CD4-positive, alpha-beta memory T cell (primary cell): ENCODE data around the gene HMG20A. TPM values are rescaled to one million over a fixed set of nuclear protein-coding genes. Genes with fewer than 3 reads are reported as not detected.

ENCODE experiments used
- CTCF ChIA-PET: fragments of 350-600 bp; sonication (Branson Sonifier 250); formaldehyde crosslinking; loops from one replicate; lab custom pipeline; 2021; ENCODE audit warnings: inconsistent platforms; ENCODE audit not compliant: partially characterized antibody; lab: Charles Lee
- POLR2A ChIA-PET: fragments of 350-600 bp; sonication (Branson Sonifier 250); formaldehyde crosslinking; loops from one replicate; lab custom pipeline; 2021; ENCODE audit not compliant: partially characterized antibody; lab: Charles Lee
- DNase-seq, 5 donors: peaks; one replicate each; pipeline versions ENCODE4 v3.0.0 to v3.0.0-alpha.2; 2020 to 2022; ENCODE audit warnings: mixed read lengths in 1 of 5
- H3K27ac ChIP-seq: one replicate; pipeline ENCODE4 v1.7.0; 2013; ENCODE audit warnings: low read depth, low read length
- H3K27me3 ChIP-seq: 2 replicates; pipeline ENCODE4 v1.7.0; 2013; ENCODE audit warnings: mild to moderate bottlenecking, low read length, moderate library complexity; ENCODE audit not compliant: insufficient read depth
- H3K36me3 ChIP-seq: 2 replicates; pipeline ENCODE4 v1.7.0; 2013; ENCODE audit warnings: mild to moderate bottlenecking, low read length, moderate library complexity; ENCODE audit not compliant: insufficient read depth
- H3K4me1 ChIP-seq: 2 replicates; pipeline ENCODE4 v1.7.0; 2013; ENCODE audit warnings: mild to moderate bottlenecking, low read length, moderate library complexity; ENCODE audit not compliant: insufficient read depth
- H3K4me3 ChIP-seq, 2 donors: one replicate each; pipeline ENCODE4 v1.7.0; 2013; ENCODE audit warnings: low read length in 2 of 2, mild to moderate bottlenecking in 1 of 2
- H3K9me3 ChIP-seq, 2 donors: one replicate each; pipeline ENCODE4 v1.7.0; 2013; ENCODE audit warnings: low read length in 2 of 2, control low read depth in 1 of 2; ENCODE audit not compliant: control insufficient read depth in 1 of 2
- H3K27ac Mint-ChIP-seq, 7 donors: one replicate each; pipeline ENCODE4 v1.8.0; 2020 to 2021; ENCODE audit warnings: mixed read lengths in 7 of 7, mild to moderate bottlenecking in 6 of 7, inconsistent platforms in 3 of 7, moderate library complexity in 3 of 7
- H3K27me3 Mint-ChIP-seq, 2 donors: one replicate each; pipeline ENCODE4 v1.8.0; 2020 to 2021; ENCODE audit warnings: mixed read lengths in 2 of 2
- H3K36me3 Mint-ChIP-seq, 2 donors: one replicate each; pipeline ENCODE4 v1.8.0; 2020 to 2021; ENCODE audit warnings: mixed read lengths in 2 of 2, inconsistent platforms in 1 of 2, mild to moderate bottlenecking in 1 of 2
- H3K4me1 Mint-ChIP-seq, 4 donors: one replicate each; pipeline ENCODE4 v1.8.0; 2020 to 2021; ENCODE audit warnings: mixed read lengths in 4 of 4, mild to moderate bottlenecking in 1 of 4
- H3K4me3 Mint-ChIP-seq, 8 donors: one replicate each; pipeline ENCODE4 v1.8.0; 2020 to 2021; ENCODE audit warnings: mixed read lengths in 8 of 8, mild to moderate bottlenecking in 7 of 8, moderate library complexity in 6 of 8, inconsistent platforms in 3 of 8
- H3K9me3 Mint-ChIP-seq, 8 donors: one replicate each; pipeline ENCODE4 v1.8.0; 2020 to 2021; ENCODE audit warnings: mixed read lengths in 8 of 8, mild to moderate bottlenecking in 5 of 8, inconsistent platforms in 3 of 8, moderate library complexity in 1 of 8
- intact Hi-C: fragments of 100-400 bp; cut with micrococcal nuclease; formaldehyde crosslinking; loops from one replicate; pipeline ENCODE4 v1.15.1; 2023
- polyA plus RNA-seq, 2 donors: library from polyadenylated mRNA; unstranded; fragments of 300-500 nt; fragmentation: Illumina TruSeq; gene quantifications; one replicate each; pipeline ENCODE4 v1.2.3, GENCODE V29; 2021
- total RNA-seq, 2 experiments: library from RNA; stranded (reverse); gene quantifications; one replicate each; pipeline ENCODE4 v1.2.3, GENCODE V29; 2021

HMG20A gene
- total and polyA plus RNA-seq, 4 experiments from 2014 or later: 29.7 to 49.6 (median 42.1) TPM

DNA sequence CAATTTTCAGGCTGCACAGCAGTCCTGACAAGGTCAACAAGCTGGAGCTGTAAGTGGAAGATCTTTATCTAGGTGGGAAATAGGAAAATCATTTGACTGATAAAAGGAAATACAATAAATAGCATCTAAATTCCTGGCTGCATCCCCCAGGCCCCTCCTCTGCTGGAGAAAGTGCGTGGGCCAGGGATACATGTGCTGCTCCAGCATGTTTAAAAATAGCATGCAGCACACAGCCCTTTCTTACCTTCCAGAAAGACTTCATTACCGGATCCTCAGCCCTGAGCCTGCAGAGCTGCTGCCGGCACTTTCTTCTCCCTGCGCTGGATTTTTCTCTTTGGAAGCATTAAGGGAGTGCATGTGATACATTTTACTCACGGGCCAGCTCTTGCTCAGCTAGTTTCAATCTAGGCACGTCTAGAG lies 77.3 kb downstream of the HMG20A start:
- Mint-ChIP-seq H3K9me3 (peaks cover 0 to 2% (median 0%) of the 10 kb centered on the region in 8 donors), H3K4me1 (peaks cover 8 to 13% (median 9%) of the 10 kb centered on the region in 4 donors), H3K27me3 (no peaks in the 10 kb centered on the region), H3K27ac (no peak overlapping the region), H3K4me3 (no peak overlapping the region), H3K36me3 (peaks cover 0 to 9% of the 10 kb centered on the region in 2 donors)
- Histone ChIP-seq H3K4me3 (no peak overlapping the region), H3K4me1 (peaks cover 8% of the 10 kb centered on the region), H3K9me3 (no peaks in the 10 kb centered on the region), H3K36me3 (no peaks in the 10 kb centered on the region), H3K27ac (no peak overlapping the region), H3K27me3 (no peaks in the 10 kb centered on the region)
- intact Hi-C loops: loop anchor here (1.0 to 10.0 kb wide), 2 partner anchors 313 to 595 kb away; no protein-coding TSS in a partner anchor
- no peak for DNase-seq
- CTCF ChIA-PET: interaction anchor here (1.3 to 7.8 kb wide), 11 partner anchors 10 to 557 kb away, joined by 3 to 63 read pairs (median 6); no protein-coding TSS in a partner anchor
- POLR2A ChIA-PET: no interaction called here

DNA sequence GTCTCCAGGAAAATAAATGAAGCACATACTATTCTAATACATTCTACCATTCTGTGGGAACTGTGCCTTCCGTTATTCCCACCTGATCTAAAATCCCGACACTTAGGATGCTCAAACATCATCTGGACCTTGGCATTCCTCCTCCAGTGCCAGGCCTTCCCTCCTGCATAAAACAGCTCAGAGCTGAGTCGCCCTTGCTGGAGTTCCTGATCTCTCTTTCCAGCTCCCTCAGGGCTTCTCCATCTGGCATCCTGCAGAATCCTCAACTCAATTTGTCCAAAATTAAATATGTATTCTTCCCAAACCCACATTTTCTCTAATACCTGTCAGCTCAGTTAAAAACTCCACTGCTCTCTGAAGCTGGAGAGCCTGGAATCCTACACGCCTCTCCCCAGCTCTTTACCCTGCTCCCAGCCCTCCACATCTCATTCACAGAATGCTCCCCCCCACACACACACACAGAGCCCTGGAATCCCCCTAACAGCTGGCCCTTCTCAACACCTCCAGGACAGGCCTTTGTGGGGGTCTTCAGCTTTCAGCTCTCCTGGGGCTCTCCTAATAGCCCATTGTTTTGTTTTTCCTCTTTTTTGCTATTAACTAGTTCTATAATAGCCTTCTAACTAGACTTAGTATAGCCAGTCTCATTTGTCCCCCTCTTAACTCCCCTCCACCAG lies 78.5 kb downstream of the HMG20A start:
- DNase-seq: no peak
- ChIA-PET POLR2A (no interaction called here), CTCF (interaction anchor here (1.3 to 7.8 kb wide), 4 partner anchors 44 to 526 kb away, joined by 3 to 63 read pairs (median 18); no protein-coding TSS in a partner anchor)
- Histone ChIP-seq H3K36me3 (no peaks in the 10 kb centered on the region), H3K4me3 (no peak overlapping the region), H3K4me1 (no peaks in the 10 kb centered on the region), H3K27me3 (no peaks in the 10 kb centered on the region), H3K27ac (no peak overlapping the region), H3K9me3 (no peaks in the 10 kb centered on the region)
- Mint-ChIP-seq H3K27me3 (no peaks in the 10 kb centered on the region), H3K27ac (peak overlapping the region in 1 of 7 donors; percentile 12), H3K36me3 (peaks cover 0 to 9% of the 10 kb centered on the region in 2 donors), H3K9me3 (peaks cover 0 to 2% (median 0%) of the 10 kb centered on the region in 8 donors), H3K4me1 (peaks cover 0 to 3% (median 1%) of the 10 kb centered on the region in 4 donors), H3K4me3 (no peak overlapping the region)
- intact Hi-C loops: loop anchor here (10.0 kb wide), 1 partner anchor 314 kb away; no protein-coding TSS in a partner anchor

DNA sequence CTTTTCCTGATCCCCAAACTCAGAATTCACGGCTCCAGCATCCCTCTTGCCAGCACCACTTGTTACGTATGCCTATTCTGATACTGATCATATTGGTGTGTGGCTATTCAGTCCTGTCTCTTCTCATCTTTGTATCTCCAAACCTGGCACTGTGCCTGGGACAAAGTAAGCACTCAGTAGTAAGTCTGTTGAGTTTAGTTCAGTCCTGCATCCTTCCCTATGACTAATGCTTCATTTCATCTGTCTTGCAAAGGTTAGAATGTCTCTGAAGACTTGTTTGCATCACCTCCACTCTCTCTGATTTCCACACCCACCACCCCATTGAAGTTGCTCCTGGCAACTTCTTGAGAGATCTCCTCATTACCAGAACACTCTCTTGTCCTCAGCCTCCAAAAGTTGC lies 80.3 kb downstream of the HMG20A start:
- H3K36me3 Mint-ChIP-seq: peaks cover 0 to 9% of the 10 kb centered on the region in 2 donors
- peaks cover 0 to 2% (median 0%) of the 10 kb centered on the region in 8 donors for H3K9me3 Mint-ChIP-seq
- no peak overlapping the region for H3K27ac ChIP-seq
- no peaks in the 10 kb centered on the region for H3K9me3 ChIP-seq
- no peaks in the 10 kb centered on the region for H3K4me1 ChIP-seq
- intact Hi-C loops: no loop called here
- H3K4me3 Mint-ChIP-seq: no peak overlapping the region
- H3K36me3 ChIP-seq: no peaks in the 10 kb centered on the region
- no peaks in the 10 kb centered on the region for H3K27me3 Mint-ChIP-seq
- H3K4me3 ChIP-seq: no peak overlapping the region
- ChIA-PET CTCF (no interaction called here), POLR2A (no interaction called here)
- H3K4me1 Mint-ChIP-seq: peaks cover 0 to 2% (median 0%) of the 10 kb centered on the region in 4 donors
- no peak for DNase-seq
- peak overlapping the region in 2 of 7 donors; percentile 25 to 80 for H3K27ac Mint-ChIP-seq
- no peaks in the 10 kb centered on the region for H3K27me3 ChIP-seq

DNA sequence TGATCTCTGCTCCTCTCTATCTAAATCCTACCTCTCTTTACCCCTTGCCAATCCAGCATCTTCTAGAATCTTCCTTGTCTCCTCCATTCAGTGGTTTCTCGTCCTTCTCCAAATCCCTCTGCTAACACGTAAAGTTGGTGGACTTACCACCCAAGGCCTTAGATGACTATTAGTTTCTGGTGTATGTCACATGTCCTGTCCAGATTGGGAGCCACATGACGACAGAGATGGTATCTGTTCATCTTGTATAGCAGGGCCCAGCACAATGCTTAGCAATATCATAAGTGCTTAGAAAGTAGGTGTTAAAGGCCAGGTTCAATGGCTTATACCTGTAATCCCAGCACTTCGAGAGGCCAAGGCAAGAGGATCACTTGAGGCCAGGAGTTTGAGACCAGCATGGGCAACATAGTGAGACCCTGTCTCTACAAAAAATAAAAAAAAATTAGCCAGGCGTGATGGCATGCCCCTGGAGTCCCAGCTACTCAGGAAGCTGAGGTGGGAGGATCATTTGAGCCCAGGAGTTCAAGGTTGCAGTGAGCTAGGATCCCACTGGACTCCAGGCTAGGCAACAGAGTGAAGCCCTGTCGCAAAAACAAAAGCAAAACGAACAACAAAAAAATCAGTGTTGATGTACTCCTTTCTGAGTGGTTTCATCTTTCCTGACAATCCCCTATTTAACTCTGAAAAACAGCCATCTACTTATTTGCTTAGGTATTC lies 81.8 kb downstream of the HMG20A start:
- Mint-ChIP-seq H3K4me1 (no peaks in the 10 kb centered on the region), H3K27ac (peak overlapping the region in 2 of 7 donors; percentile 15 to 43), H3K4me3 (no peak overlapping the region), H3K36me3 (peaks cover 0 to 9% of the 10 kb centered on the region in 2 donors), H3K27me3 (no peaks in the 10 kb centered on the region), H3K9me3 (peaks cover 0 to 2% (median 0%) of the 10 kb centered on the region in 8 donors)
- no peaks in the 10 kb centered on the region for H3K4me1 ChIP-seq
- POLR2A ChIA-PET: no interaction called here
- CTCF ChIA-PET: no interaction called here
- H3K4me3 ChIP-seq: no peak overlapping the region
- no peak for DNase-seq
- H3K27ac ChIP-seq: no peak overlapping the region
- H3K9me3 ChIP-seq: no peaks in the 10 kb centered on the region
- H3K27me3 ChIP-seq: no peaks in the 10 kb centered on the region
- intact Hi-C loops: no loop called here
- no peaks in the 10 kb centered on the region for H3K36me3 ChIP-seq

DNA sequence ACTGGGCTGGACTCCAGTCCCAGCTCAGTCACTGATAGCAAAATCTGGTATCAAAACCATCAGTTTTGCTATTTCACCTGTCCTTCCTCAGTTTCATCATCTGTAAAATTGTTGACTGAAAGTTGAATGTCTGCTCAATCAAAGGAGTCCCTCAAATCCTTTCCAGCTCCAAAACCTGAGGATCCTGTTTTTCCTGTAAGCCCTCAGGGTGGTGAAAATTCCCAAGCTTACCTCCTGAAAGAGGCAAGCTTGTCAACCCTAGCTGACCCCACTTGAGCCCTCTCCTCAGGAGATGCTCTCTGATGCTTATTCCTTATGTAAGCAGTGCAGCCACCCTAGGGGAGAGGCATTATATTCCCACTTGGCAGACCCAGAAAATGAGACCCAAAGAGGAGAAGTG lies 82.6 kb downstream of the HMG20A start:
- DNase-seq: no peak
- Histone ChIP-seq H3K4me3 (no peak overlapping the region), H3K36me3 (no peaks in the 10 kb centered on the region), H3K4me1 (no peaks in the 10 kb centered on the region), H3K27ac (no peak overlapping the region), H3K27me3 (no peaks in the 10 kb centered on the region), H3K9me3 (no peaks in the 10 kb centered on the region)
- POLR2A ChIA-PET: no interaction called here
- H3K27ac Mint-ChIP-seq: no peak overlapping the region
- H3K36me3 Mint-ChIP-seq: peaks cover 0 to 9% of the 10 kb centered on the region in 2 donors
- H3K4me3 Mint-ChIP-seq: no peak overlapping the region
- H3K27me3 Mint-ChIP-seq: no peaks in the 10 kb centered on the region
- peaks cover 0 to 2% (median 0%) of the 10 kb centered on the region in 8 donors for H3K9me3 Mint-ChIP-seq
- no peaks in the 10 kb centered on the region for H3K4me1 Mint-ChIP-seq
- CTCF ChIA-PET: interaction anchor here (0.7 kb wide), 1 partner anchor 40 kb away, joined by 3 read pairs; no protein-coding TSS in a partner anchor
- intact Hi-C loops: no loop called here

DNA sequence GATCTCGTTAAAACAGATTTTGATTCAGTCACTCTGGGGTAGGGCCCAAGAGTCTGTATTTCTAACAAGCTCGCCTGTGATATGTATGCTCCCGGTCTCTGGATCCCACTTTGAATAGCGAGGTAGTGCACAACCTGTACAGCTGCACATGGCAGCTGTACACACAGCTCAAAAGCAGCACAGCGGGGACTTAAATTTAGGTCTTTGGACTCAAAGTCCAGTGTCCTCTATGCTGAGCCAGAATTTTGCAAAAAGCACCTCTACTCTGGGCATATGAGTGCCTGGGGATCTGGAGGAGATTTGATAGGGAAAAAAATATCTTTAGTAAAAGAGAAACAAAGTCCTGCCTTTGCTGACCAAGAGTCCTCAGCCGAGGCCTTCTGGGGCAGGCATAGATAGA lies 83.1 kb downstream of the HMG20A start:
- no peak overlapping the region for H3K4me3 ChIP-seq
- H3K27ac Mint-ChIP-seq: no peak overlapping the region
- H3K27ac ChIP-seq: no peak overlapping the region
- no peaks in the 10 kb centered on the region for H3K4me1 ChIP-seq
- CTCF ChIA-PET: interaction anchor here (0.7 kb wide), 1 partner anchor 40 kb away, joined by 3 read pairs; no protein-coding TSS in a partner anchor
- H3K27me3 ChIP-seq: no peaks in the 10 kb centered on the region
- H3K36me3 ChIP-seq: no peaks in the 10 kb centered on the region
- H3K9me3 ChIP-seq: no peaks in the 10 kb centered on the region
- H3K36me3 Mint-ChIP-seq: peaks cover 0 to 7% of the 10 kb centered on the region in 2 donors
- no peak for DNase-seq
- no peak overlapping the region for H3K4me3 Mint-ChIP-seq
- POLR2A ChIA-PET: no interaction called here
- no peaks in the 10 kb centered on the region for H3K27me3 Mint-ChIP-seq
- H3K4me1 Mint-ChIP-seq: peaks cover 0 to 1% (median under 1%) of the 10 kb centered on the region in 4 donors
- intact Hi-C loops: no loop called here
- peaks cover 0 to 2% (median 0%) of the 10 kb centered on the region in 8 donors for H3K9me3 Mint-ChIP-seq

DNA sequence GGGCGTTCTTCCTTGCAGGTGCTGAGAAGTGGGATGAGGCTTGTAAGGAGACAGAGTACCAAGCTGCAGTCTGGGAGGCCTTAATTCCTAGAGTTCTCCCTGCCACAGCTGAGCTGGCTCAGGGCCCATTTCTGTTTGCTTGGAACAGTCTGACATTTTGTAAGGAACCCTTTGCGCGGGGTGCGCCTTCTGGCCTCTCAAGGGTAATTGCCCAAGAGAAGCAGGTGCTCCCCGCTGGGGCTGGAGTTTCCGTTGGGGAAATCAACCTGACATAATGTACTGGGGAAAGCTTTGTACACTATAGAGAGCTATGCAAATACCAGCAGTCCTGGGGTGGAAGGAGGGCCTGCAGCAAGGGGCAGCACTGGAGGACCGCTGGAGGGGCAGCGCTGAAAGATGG lies 83.6 kb downstream of the HMG20A start:
- Histone ChIP-seq H3K9me3 (no peaks in the 10 kb centered on the region), H3K4me3 (no peak overlapping the region), H3K27ac (no peak overlapping the region), H3K36me3 (no peaks in the 10 kb centered on the region), H3K4me1 (no peaks in the 10 kb centered on the region), H3K27me3 (no peaks in the 10 kb centered on the region)
- peaks cover 0 to 2% of the 10 kb centered on the region in 2 donors for H3K36me3 Mint-ChIP-seq
- ChIA-PET POLR2A (no interaction called here), CTCF (no interaction called here)
- H3K9me3 Mint-ChIP-seq: peaks cover 0 to 2% (median 0%) of the 10 kb centered on the region in 8 donors
- H3K27ac Mint-ChIP-seq: no peak overlapping the region
- no peak overlapping the region for H3K4me3 Mint-ChIP-seq
- H3K27me3 Mint-ChIP-seq: no peaks in the 10 kb centered on the region
- H3K4me1 Mint-ChIP-seq: peaks cover 0 to 6% (median 4%) of the 10 kb centered on the region in 4 donors
- intact Hi-C loops: no loop called here
- DNase-seq: no peak
